Measurements from ENCODE around the gene FURIN. TPM values are rescaled to one million over a fixed set of nuclear protein-coding genes. Genes with fewer than 3 reads are reported as not detected.

The FURIN gene
- total RNA-seq, 1 donor from 2014 or later, result 570 TPM

- Mint-ChIP-seq H3K4me3 (ENCODE audit: low read depth) (peak overlapping the region; percentile 92), H3K4me1 (ENCODE audit: low read depth) (peaks cover 41% of the 10 kb centered on the region), H3K9me3 (no peaks in the 10 kb centered on the region), H3K27me3 (ENCODE audit: low read depth) (no peaks in the 10 kb centered on the region), H3K36me3 (ENCODE audit: low read depth) (peaks cover 7% of the 10 kb centered on the region), H3K27ac (peak overlapping the region; percentile 98)
- DNase-seq (ENCODE audit: low spot score), result no peak
- intact Hi-C loops (cut with micrococcal nuclease), result loop anchor here (5.0 to 10.0 kb wide), 3 partner anchors 242 to 695 kb away; partner anchors contain the start of genes CIB1 and GDPGP1
Observed at GRCh38 chr15:90929246-90930019, 61.0 kb downstream of the FURIN start.

GRCh38 chr15:90930861-90931574, 62.6 kb downstream of the FURIN start:
- H3K27ac Mint-ChIP-seq, result peak overlapping the region; percentile 98

GRCh38 chr15:90931575-90931827, 63.1 kb downstream of the FURIN start:
- no peak for DNase-seq (ENCODE audit: low spot score)
- H3K4me1 Mint-ChIP-seq (ENCODE audit: low read depth), result peaks cover 46% of the 10 kb centered on the region
- intact Hi-C loops (cut with micrococcal nuclease), result loop anchor here (1.0 to 10.0 kb wide), 4 partner anchors 29 to 697 kb away; partner anchors contain the start of genes CIB1 and GDPGP1
- no peaks in the 10 kb centered on the region for H3K9me3 Mint-ChIP-seq
- H3K4me3 Mint-ChIP-seq (ENCODE audit: low read depth), result peak overlapping the region; percentile 92
- H3K27ac Mint-ChIP-seq, result peak overlapping the region; percentile 98
- H3K27me3 Mint-ChIP-seq (ENCODE audit: low read depth), result no peaks in the 10 kb centered on the region
- H3K36me3 Mint-ChIP-seq (ENCODE audit: low read depth), result peaks cover 9% of the 10 kb centered on the region

More at GRCh38 chr15:90930861-90931574, 62.6 kb downstream of the FURIN start:
- Mint-ChIP-seq H3K27me3 (ENCODE audit: low read depth) (no peaks in the 10 kb centered on the region), H3K4me3 (ENCODE audit: low read depth) (peak overlapping the region; percentile 92), H3K4me1 (ENCODE audit: low read depth) (peaks cover 41% of the 10 kb centered on the region), H3K36me3 (ENCODE audit: low read depth) (peaks cover 4% of the 10 kb centered on the region), H3K9me3 (no peaks in the 10 kb centered on the region)
- intact Hi-C loops (cut with micrococcal nuclease), result loop anchor here (1.0 to 10.0 kb wide), 4 partner anchors 29 to 696 kb away; partner anchors contain the start of genes CIB1 and GDPGP1
- no peak for DNase-seq (ENCODE audit: low spot score)

- DNase-seq (ENCODE audit: low spot score), result peak; percentile 85
- Mint-ChIP-seq H3K4me3 (ENCODE audit: low read depth) (peak within 1 kb of the TSS; percentile 92), H3K27ac (peak within 1 kb of the TSS; percentile 98), H3K27me3 (ENCODE audit: low read depth) (no peaks in the 10 kb centered on the region), H3K9me3 (no peaks in the 10 kb centered on the region), H3K36me3 (ENCODE audit: low read depth) (peaks cover 15% of the 10 kb centered on the region), H3K4me1 (ENCODE audit: low read depth) (peaks cover 50% of the 10 kb centered on the region)
- intact Hi-C loops (cut with micrococcal nuclease), result loop anchor here (1.0 to 10.0 kb wide), 5 partner anchors 30 to 697 kb away; partner anchors contain the start of genes CIB1 and GDPGP1
Observed at GRCh38 chr15:90931828-90932659, 63.7 kb downstream of the FURIN start, which contains the start of gene HDDC3. HDDC3 (minus strand) TSS chr15:90932549; CDS start chr15:90932540, 9 bp downstream.

- Mint-ChIP-seq H3K4me3 (ENCODE audit: low read depth) (peak overlapping the region; percentile 92), H3K4me1 (ENCODE audit: low read depth) (peaks cover 50% of the 10 kb centered on the region)
Observed at GRCh38 chr15:90932660-90932991, 64.2 kb downstream of the FURIN start.

More at GRCh38 chr15:90932660-90932991, 64.2 kb downstream of the FURIN start:
- H3K27ac Mint-ChIP-seq, result peak overlapping the region; percentile 98
- DNase-seq (ENCODE audit: low spot score), result no peak
- no peaks in the 10 kb centered on the region for H3K27me3 Mint-ChIP-seq (ENCODE audit: low read depth)
- H3K36me3 Mint-ChIP-seq (ENCODE audit: low read depth), result peaks cover 16% of the 10 kb centered on the region
- H3K9me3 Mint-ChIP-seq, result no peaks in the 10 kb centered on the region
- intact Hi-C loops (cut with micrococcal nuclease), result loop anchor here (1.0 to 10.0 kb wide), 4 partner anchors 245 to 698 kb away; partner anchors contain the start of genes CIB1 and GDPGP1

Other genes with a start within 250 kb of the FURIN start
- 58.9 and 65.3 TPM in 2 replicates for gene BLM, start 151.2 kb upstream of the FURIN start, total RNA-seq
- 51.9 and 55.8 TPM in 2 replicates for gene FES, start 15.9 kb downstream of the FURIN start, total RNA-seq
- gene MAN2A2, start 34.7 kb downstream of the FURIN start, total RNA-seq, result 200 and 201 TPM in 2 replicates
- gene HDDC3, start 64.0 kb downstream of the FURIN start, total RNA-seq, result 38.6 and 43.0 TPM in 2 replicates
- gene UNC45A, start 66.7 kb downstream of the FURIN start, total RNA-seq, result 74.1 and 75.7 TPM in 2 replicates
- gene RCCD1, start 86.3 kb downstream of the FURIN start, total RNA-seq, result 30.1 and 31.0 TPM in 2 replicates
- 91.8 and 95.2 TPM in 2 replicates for gene PRC1, start 125.9 kb downstream of the FURIN start, total RNA-seq
- 19.2 and 22.4 TPM in 2 replicates for gene VPS33B, start 154.0 kb downstream of the FURIN start, total RNA-seq
- 0.02 TPM in 2 replicates for gene SV2B, start 231.7 kb downstream of the FURIN start, total RNA-seq